Gastroesophageal sphincter (tissue), 4 donors: Measurements from ENCODE around the gene DACT1. TPM values are rescaled to one million over a fixed set of nuclear protein-coding genes. Genes with fewer than 3 reads are reported as not detected.

Source experiments
- ATAC-seq: fragments of 150-250 bp; one replicate; pipeline ENCODE4 v1.9.1; 2016; ENCODE audit warnings: mild to moderate bottlenecking, moderate library complexity
- H3K27ac ChIP-seq, 4 donors: fragments of 200-600 bp; sonication (generic) in 3 of 4; 1 replicate in 3 of 4; 2 replicates in 1 of 4; pipeline ENCODE4 v1.5.1; 2016 to 2019
- H3K27me3 ChIP-seq: fragments of 200-600 bp; sonication (generic); one replicate; pipeline ENCODE4 v1.5.1; 2019
- H3K36me3 ChIP-seq, 2 donors: fragments of 200-600 bp; sonication (generic); one replicate each; pipeline ENCODE4 v1.5.1; 2019; ENCODE audit warnings: control low read depth in 1 of 2
- H3K4me1 ChIP-seq, 3 donors: fragments of 200-600 bp; sonication (generic); 1 replicate in 2 of 3; 2 replicates in 1 of 3; pipeline ENCODE4 v1.5.1; 2016 to 2019; ENCODE audit warnings: control low read depth in 2 of 3
- H3K4me3 ChIP-seq, 2 donors: fragments of 200-600 bp; sonication (generic); one replicate each; pipeline ENCODE4 v1.5.1; 2019; ENCODE audit warnings: mild to moderate bottlenecking in 1 of 2, moderate library complexity in 1 of 2
- H3K9me3 ChIP-seq, 3 donors: fragments of 200-600 bp; sonication (generic); one replicate each; pipeline ENCODE4 v1.5.1; 2017 to 2019; ENCODE audit warnings: control low read depth in 2 of 3
- EP300 ChIP-seq: sonication (generic); formaldehyde crosslinking; IDR thresholded peaks from one replicate; pipeline ENCODE4 v1.6.1; 2017; ENCODE audit warnings: antibody characterized with exemption, mild to moderate bottlenecking
- POLR2A ChIP-seq, 2 donors: fragments of 450-650 bp; IDR thresholded peaks; one replicate each; pipeline ENCODE4 v1.6.1; 2017; ENCODE audit warnings: antibody characterized with exemption in 2 of 2, mild to moderate bottlenecking in 2 of 2, moderate library complexity in 1 of 2
- POLR2AphosphoS5 ChIP-seq: sonication (generic); formaldehyde crosslinking; IDR thresholded peaks from one replicate; pipeline ENCODE4 v1.6.1; 2017; ENCODE audit warnings: antibody characterized with exemption
- WGBS, 2 donors: methylation state at CpG; one replicate each; pipeline ENCODE4 v1.1.5; 2018; ENCODE audit warnings: low coverage in 1 of 2; 5-methylcytosine and 5-hydroxymethylcytosine counted together
- total RNA-seq, 4 donors: library from RNA; depleted of rRNA; stranded (reverse); fragments of >200 nt; gene quantifications; one replicate each; pipeline ENCODE4 v1.1.0, GENCODE V29; 2016
- TF ChIP-seq, protein P1 (sequence below), 4 experiments: fragments of 200-600 bp in 2 of 4; fragments of 450-650 bp in 2 of 4; sonication (generic) in 1 of 4; IDR thresholded peaks; one replicate each; pipeline ENCODE4 v1.5.1; 2017 to 2019; ENCODE audit warnings: antibody characterized with exemption in 4 of 4, mild to moderate bottlenecking in 2 of 4, moderate library complexity in 2 of 4

DACT1 gene
- total RNA-seq, 4 donors from 2014 or later = 3.9 to 17.5 (median 7.4) TPM

DNA sequence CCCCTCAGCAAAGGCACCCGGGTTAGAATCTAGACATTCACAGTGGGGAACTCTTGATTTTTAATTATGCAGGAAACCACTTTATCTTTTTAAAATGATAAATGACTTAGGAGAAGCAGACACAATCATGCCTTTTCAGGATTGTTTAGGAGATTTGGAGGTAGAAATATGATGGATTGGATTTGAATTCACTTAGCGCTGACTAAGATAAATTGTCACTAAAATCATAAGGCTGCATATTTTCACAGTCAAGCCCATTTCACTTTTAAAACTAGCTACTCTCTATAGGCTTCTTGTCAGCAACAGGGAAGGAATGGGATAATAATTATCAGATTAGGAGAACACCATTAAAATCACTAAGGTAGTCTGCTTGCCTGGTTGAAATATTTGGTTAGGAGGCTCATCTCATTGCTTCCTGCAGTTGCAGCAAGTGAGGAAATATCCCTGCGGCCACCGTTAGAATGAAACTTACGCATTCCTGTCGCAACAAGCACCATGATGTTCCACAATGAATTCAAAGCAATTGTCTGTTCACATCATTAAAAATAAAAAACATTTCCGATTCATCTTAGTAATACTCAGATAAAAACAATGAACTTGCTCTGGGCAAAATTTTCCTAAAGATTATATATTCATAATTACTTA is 31.9 kb downstream of the DACT1 start:
- no peak for TF ChIP-seq POLR2AphosphoS5
- TF ChIP-seq, protein P1, sequence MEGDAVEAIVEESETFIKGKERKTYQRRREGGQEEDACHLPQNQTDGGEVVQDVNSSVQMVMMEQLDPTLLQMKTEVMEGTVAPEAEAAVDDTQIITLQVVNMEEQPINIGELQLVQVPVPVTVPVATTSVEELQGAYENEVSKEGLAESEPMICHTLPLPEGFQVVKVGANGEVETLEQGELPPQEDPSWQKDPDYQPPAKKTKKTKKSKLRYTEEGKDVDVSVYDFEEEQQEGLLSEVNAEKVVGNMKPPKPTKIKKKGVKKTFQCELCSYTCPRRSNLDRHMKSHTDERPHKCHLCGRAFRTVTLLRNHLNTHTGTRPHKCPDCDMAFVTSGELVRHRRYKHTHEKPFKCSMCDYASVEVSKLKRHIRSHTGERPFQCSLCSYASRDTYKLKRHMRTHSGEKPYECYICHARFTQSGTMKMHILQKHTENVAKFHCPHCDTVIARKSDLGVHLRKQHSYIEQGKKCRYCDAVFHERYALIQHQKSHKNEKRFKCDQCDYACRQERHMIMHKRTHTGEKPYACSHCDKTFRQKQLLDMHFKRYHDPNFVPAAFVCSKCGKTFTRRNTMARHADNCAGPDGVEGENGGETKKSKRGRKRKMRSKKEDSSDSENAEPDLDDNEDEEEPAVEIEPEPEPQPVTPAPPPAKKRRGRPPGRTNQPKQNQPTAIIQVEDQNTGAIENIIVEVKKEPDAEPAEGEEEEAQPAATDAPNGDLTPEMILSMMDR (IDR thresholded peaks at IDR 0.05) = no peak
- no peak for TF ChIP-seq EP300
- TF ChIP-seq POLR2A (IDR thresholded peaks at IDR 0.05) = no peak
- no peak overlapping the region for H3K27ac ChIP-seq
- H3K4me1 ChIP-seq = no peaks in the 10 kb centered on the region
- H3K9me3 ChIP-seq = no peaks in the 10 kb centered on the region
- ATAC-seq = no peak
- H3K36me3 ChIP-seq = no peaks in the 10 kb centered on the region
- H3K4me3 ChIP-seq = no peak overlapping the region
- 88 to 95% methylated on average over 6 to 7 of the region's 7 CpGs for WGBS, 2 donors
- no peaks in the 10 kb centered on the region for H3K27me3 ChIP-seq

DNA sequence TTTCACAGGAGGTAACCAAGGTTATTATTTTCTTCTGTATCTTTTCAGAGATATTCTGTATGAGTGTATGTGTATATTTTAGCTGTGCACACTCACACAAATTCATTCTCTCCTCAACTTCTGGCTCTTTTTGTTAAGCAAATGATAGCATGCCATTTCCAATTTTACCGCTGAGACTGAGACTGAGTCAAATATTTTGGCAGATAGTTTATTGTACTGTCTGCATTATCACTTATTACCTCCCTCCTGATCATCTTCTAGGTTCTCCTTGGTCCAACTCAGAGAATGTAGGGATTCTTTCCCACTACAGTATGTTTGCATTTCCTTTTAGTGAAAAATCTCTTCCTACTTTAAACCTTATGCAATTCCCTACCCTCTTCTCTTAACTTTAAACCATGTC is 33.3 kb downstream of the DACT1 start:
- Histone ChIP-seq H3K4me3 (no peak overlapping the region), H3K27me3 (no peaks in the 10 kb centered on the region)
- WGBS, 2 donors = 8 to 26% methylated on average over 1 of the region's 1 CpG

DNA sequence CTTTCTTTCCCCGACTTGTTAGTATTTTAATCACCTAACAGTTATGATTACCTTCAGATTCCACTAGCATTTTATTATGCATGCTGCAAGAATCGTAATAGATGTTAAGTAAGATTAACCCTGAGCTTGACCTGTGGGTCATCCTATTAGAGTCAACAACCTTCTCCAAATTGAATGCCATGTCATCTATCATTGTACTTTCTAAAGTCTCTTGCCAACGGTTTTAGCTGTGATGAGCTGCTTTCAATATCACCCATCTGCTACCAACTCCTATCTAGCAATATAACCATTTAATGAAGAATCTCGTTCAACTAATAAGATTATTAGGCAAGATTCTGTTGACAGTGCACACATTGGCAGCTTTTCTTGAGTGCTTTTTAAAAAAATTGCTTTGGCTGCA is 33.7 kb downstream of the DACT1 start:
- TF ChIP-seq POLR2A (IDR thresholded peaks at IDR 0.05) = no peak
- TF ChIP-seq EP300 = no peak
- TF ChIP-seq, protein P1 (IDR thresholded peaks at IDR 0.05) = no peak
- TF ChIP-seq POLR2AphosphoS5 = no peak
- WGBS, 2 donors = 40 to 62% methylated on average over 4 of the region's 4 CpGs
- no peaks in the 10 kb centered on the region for H3K36me3 ChIP-seq
- H3K27ac ChIP-seq = no peak overlapping the region
- no peak for ATAC-seq
- no peaks in the 10 kb centered on the region for H3K9me3 ChIP-seq
- no peaks in the 10 kb centered on the region for H3K27me3 ChIP-seq
- H3K4me3 ChIP-seq = no peak overlapping the region
- no peaks in the 10 kb centered on the region for H3K4me1 ChIP-seq

More for the DNA sequence above, 33.3 kb downstream of the DACT1 start:
- Histone ChIP-seq H3K36me3 (no peaks in the 10 kb centered on the region), H3K27ac (no peak overlapping the region), H3K4me1 (no peaks in the 10 kb centered on the region), H3K9me3 (no peaks in the 10 kb centered on the region)
- TF ChIP-seq POLR2AphosphoS5 (no peak), EP300 (no peak), POLR2A (IDR thresholded peaks at IDR 0.05) (no peak)
- TF ChIP-seq, protein P1 (IDR thresholded peaks at IDR 0.05) = no peak
- no peak for ATAC-seq

DNA sequence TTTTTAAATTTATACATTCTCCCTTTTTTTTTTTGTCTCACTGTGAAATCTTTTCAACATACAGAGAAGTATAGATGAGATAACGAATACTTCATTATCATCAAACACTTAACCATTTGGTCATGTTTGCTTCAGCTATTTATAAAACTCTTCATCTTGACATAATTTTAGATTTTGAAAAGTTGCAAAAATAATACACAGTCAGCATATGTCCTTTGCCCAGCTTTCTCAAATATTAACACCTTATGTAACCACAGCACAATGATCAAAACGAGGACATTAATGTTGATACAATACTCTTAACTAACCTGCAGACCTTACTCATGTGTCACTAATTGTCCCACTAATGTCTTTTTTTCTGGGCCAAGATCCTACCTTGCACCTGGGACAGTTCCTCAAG is 36.0 kb downstream of the DACT1 start:
- Histone ChIP-seq H3K4me1 (no peaks in the 10 kb centered on the region), H3K27ac (no peak overlapping the region), H3K27me3 (no peaks in the 10 kb centered on the region), H3K36me3 (no peaks in the 10 kb centered on the region), H3K9me3 (no peaks in the 10 kb centered on the region), H3K4me3 (no peak overlapping the region)
- TF ChIP-seq EP300 = no peak
- WGBS, 2 donors = 82 to 90% methylated on average over 2 of the region's 2 CpGs
- no peak for ATAC-seq

DNA sequence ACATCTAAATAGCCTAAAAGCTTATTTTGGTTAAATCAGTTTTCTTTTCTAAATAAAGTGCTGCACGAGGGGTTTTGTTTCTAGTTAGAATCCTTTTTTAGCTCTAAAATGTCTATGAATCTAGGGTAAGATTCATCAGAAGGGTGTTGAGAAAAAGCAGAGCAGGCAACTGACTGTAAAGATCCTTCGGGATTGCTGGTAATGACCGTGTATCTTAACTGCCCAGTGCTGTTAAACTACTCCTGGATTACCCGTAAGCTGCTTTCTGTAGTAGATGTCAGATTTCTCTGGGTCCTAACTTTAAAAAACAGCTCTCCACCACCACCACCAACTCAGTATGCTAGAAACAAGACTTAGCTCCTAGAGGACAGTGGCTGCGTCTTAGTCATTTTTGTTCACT is 39.2 kb downstream of the DACT1 start:
- Histone ChIP-seq H3K36me3 (no peaks in the 10 kb centered on the region), H3K27me3 (no peaks in the 10 kb centered on the region), H3K9me3 (no peaks in the 10 kb centered on the region), H3K27ac (no peak overlapping the region), H3K4me1 (no peaks in the 10 kb centered on the region), H3K4me3 (no peak overlapping the region)
- TF ChIP-seq POLR2AphosphoS5 (no peak), EP300 (no peak), POLR2A (IDR thresholded peaks at IDR 0.05) (no peak)
- TF ChIP-seq, protein P1 (IDR thresholded peaks at IDR 0.05) = no peak
- WGBS, 2 donors = 70 to 89% methylated on average over 3 to 5 of the region's 5 CpGs
- ATAC-seq = no peak
